ENCODE data around the gene CAMK1D.
"Not testable (repeated sequence)": the region's sequence is repeated elsewhere in the genome, so short reads cannot be mapped to it uniquely, and the experiment has no call there.

Gene CAMK1D

GRCh38 chr10:12518024-12518423 is 168.7 kb downstream of the CAMK1D start:
- no peak for DNase-seq (ENCODE audit: low spot score)

GRCh38 chr10:12521423-12521822 is 172.1 kb downstream of the CAMK1D start:
- no peak for DNase-seq (ENCODE audit: low spot score)

- no peak for DNase-seq (ENCODE audit: low spot score)
These were observed 177.0 kb downstream of the CAMK1D start for GRCh38 chr10:12526311-12526710.

GRCh38 chr10:12529976-12530375 is 180.6 kb downstream of the CAMK1D start:
- no peak for DNase-seq (ENCODE audit: low spot score)

GRCh38 chr10:12531305-12532220 is 182.2 kb downstream of the CAMK1D start:
- DNase-seq (ENCODE audit: low spot score) = no peak

- no peak for DNase-seq (ENCODE audit: low spot score)
These were observed 183.8 kb downstream of the CAMK1D start for GRCh38 chr10:12533151-12533550.

- DNase-seq (ENCODE audit: low spot score) = no peak
These were observed 184.4 kb downstream of the CAMK1D start for GRCh38 chr10:12533723-12534122.

GRCh38 chr10:12534824-12535223 is 185.5 kb downstream of the CAMK1D start:
- DNase-seq (ENCODE audit: low spot score) = no peak

- DNase-seq (ENCODE audit: low spot score) = no peak
These were observed 186.3 kb downstream of the CAMK1D start for GRCh38 chr10:12535656-12536055.

- DNase-seq (ENCODE audit: low spot score) = no peak
These were observed 189.2 kb downstream of the CAMK1D start for GRCh38 chr10:12538491-12538995.

- no peak for DNase-seq (ENCODE audit: low spot score)
These were observed 190.2 kb downstream of the CAMK1D start for GRCh38 chr10:12539350-12540164.

GRCh38 chr10:12540341-12540781 is 191.0 kb downstream of the CAMK1D start:
- DNase-seq (ENCODE audit: low spot score) = no peak

GRCh38 chr10:12541446-12542067 is 192.2 kb downstream of the CAMK1D start:
- no peak for DNase-seq (ENCODE audit: low spot score)

GRCh38 chr10:12542133-12542670 is 192.9 kb downstream of the CAMK1D start:
- no peak for DNase-seq (ENCODE audit: low spot score)

GRCh38 chr10:12543589-12543988 is 194.2 kb downstream of the CAMK1D start:
- DNase-seq (ENCODE audit: low spot score) = no peak

GRCh38 chr10:12546160-12546802 is 196.9 kb downstream of the CAMK1D start:
- DNase-seq (ENCODE audit: low spot score) = not testable (repeated sequence)

- no peak for DNase-seq (ENCODE audit: low spot score)
These were observed 198.0 kb downstream of the CAMK1D start for GRCh38 chr10:12547301-12547771.

- no peak for DNase-seq (ENCODE audit: low spot score)
These were observed 199.9 kb downstream of the CAMK1D start for GRCh38 chr10:12549297-12549696.

GRCh38 chr10:12550994-12551393 is 201.6 kb downstream of the CAMK1D start:
- no peak for DNase-seq (ENCODE audit: low spot score)

GRCh38 chr10:12556039-12556438 is 206.7 kb downstream of the CAMK1D start:
- DNase-seq (ENCODE audit: low spot score) = no peak

GRCh38 chr10:12559578-12560178 is 210.3 kb downstream of the CAMK1D start:
- no peak for DNase-seq (ENCODE audit: low spot score)

All from hematopoietic multipotent progenitor cell treated with erythropoietin and hydrocortisone succinate and interleukin-3 and kit ligand, for 17 days (in vitro differentiated cells).